HG03095 (cell line): ENCODE data around the gene GSTM2.
A peak's percentile ranks its signal among the peaks of the same experiment; 100 is the strongest.
"Not testable (repeated sequence)": the region's sequence is repeated elsewhere in the genome, so short reads cannot be mapped to it uniquely, and the experiment has no call there.

Source experiments
- ATAC-seq: cut with Tn5 transposase; IDR thresholded peaks from one replicate; pipeline ENCODE4 v1.9.1; 2021; ENCODE audit warnings: moderate library complexity; ENCODE audit not compliant: unreplicated experiment

The GSTM2 gene

GRCh38 chr1:109673861-109674260 lies 6.0 kb downstream of the GSTM2 start:
- ATAC-seq, result not testable (repeated sequence)

- not testable (repeated sequence) for ATAC-seq
These were observed 9.0 kb downstream of the GSTM2 start for GRCh38 chr1:109676683-109677381.

GRCh38 chr1:109677459-109677858 lies 9.6 kb downstream of the GSTM2 start:
- ATAC-seq, result no peak

GRCh38 chr1:109678637-109679036 lies 10.8 kb downstream of the GSTM2 start:
- not testable (repeated sequence) for ATAC-seq

GRCh38 chr1:109684777-109685176 lies 16.9 kb downstream of the GSTM2 start:
- not testable (repeated sequence) for ATAC-seq

GRCh38 chr1:109685399-109685798 lies 17.5 kb downstream of the GSTM2 start:
- ATAC-seq, result not testable (repeated sequence)

GRCh38 chr1:109685890-109686289 lies 18.0 kb downstream of the GSTM2 start:
- not testable (repeated sequence) for ATAC-seq

GRCh38 chr1:109687109-109687508 lies 19.3 kb downstream of the GSTM2 start:
- ATAC-seq, result not testable (repeated sequence)

- peak; percentile 98 for ATAC-seq
These were observed 20.0 kb downstream of the GSTM2 start, which contains the start of gene GSTM1 for GRCh38 chr1:109687641-109688499. Gene GSTM1, plus strand, starts transcription at chr1:109687817. Its CDS starts 57 bp downstream, at chr1:109687874.

- no peak for ATAC-seq
These were observed 22.1 kb downstream of the GSTM2 start for GRCh38 chr1:109689844-109690405.

- no peak for ATAC-seq
These were observed 23.9 kb downstream of the GSTM2 start for GRCh38 chr1:109691759-109692158.

- not testable (repeated sequence) for ATAC-seq
These were observed 26.5 kb downstream of the GSTM2 start for GRCh38 chr1:109694400-109694799.

GRCh38 chr1:109695138-109695537 lies 27.3 kb downstream of the GSTM2 start:
- ATAC-seq, result not testable (repeated sequence)

GRCh38 chr1:109697066-109697465 lies 29.2 kb downstream of the GSTM2 start:
- ATAC-seq, result no peak

GRCh38 chr1:109697861-109698260 lies 30.0 kb downstream of the GSTM2 start:
- not testable (repeated sequence) for ATAC-seq

GRCh38 chr1:109702940-109703339 lies 35.1 kb downstream of the GSTM2 start:
- ATAC-seq, result not testable (repeated sequence)

GRCh38 chr1:109704173-109704572 lies 36.3 kb downstream of the GSTM2 start:
- no peak for ATAC-seq

GRCh38 chr1:109705411-109705810 lies 37.6 kb downstream of the GSTM2 start:
- no peak for ATAC-seq

- ATAC-seq, result not testable (repeated sequence)
These were observed 41.1 kb downstream of the GSTM2 start for GRCh38 chr1:109708949-109709348.

- ATAC-seq, result not testable (repeated sequence)
These were observed 42.0 kb downstream of the GSTM2 start for GRCh38 chr1:109709822-109710221.

GRCh38 chr1:109711593-109712320 lies 43.9 kb downstream of the GSTM2 start, which contains the start of gene GSTM5:
Gene GSTM5, plus strand, starts transcription at chr1:109712251. Its CDS starts 62 bp downstream, at chr1:109712313.
- ATAC-seq, result not testable (repeated sequence)
